A549 (cell line): ENCODE measurements around the gene IL6ST. TPM values are rescaled to one million over a fixed set of nuclear protein-coding genes. Genes with fewer than 3 reads are reported as not detected.
"Not testable (repeated sequence)": the region's sequence is repeated elsewhere in the genome, so short reads cannot be mapped to it uniquely, and the experiment has no call there.

Experiments used
- ATAC-seq, 2 experiments: fragments of 200-7000 bp in 1 of 2; fragments of >200 bp in 1 of 2; cut with Nextera tagmentation in 1 of 2; cut with Tn5 transposase in 1 of 2; 3 replicates each; pipeline versions ENCODE4 v1.8.0 to v1.9.1; 2018 to 2020; ENCODE audit warnings: mild to moderate bottlenecking in 1 of 2, moderate library complexity in 1 of 2
- CTCF ChIA-PET: fragments of 300-600 bp; sonication (Branson Sonifier 250); formaldehyde crosslinking; extraction: SDS; loops from one replicate; lab custom pipeline; 2021; ENCODE audit warnings: antibody characterized with exemption, inconsistent platforms; lab: Yijun Ruan, JAX
- POLR2A ChIA-PET: fragments of 350-600 bp; formaldehyde crosslinking; extraction: SDS; loops from one replicate; lab custom pipeline; 2021; ENCODE audit warnings: antibody characterized with exemption, inconsistent platforms; lab: Yijun Ruan, JAX
- DNase-seq, 2 experiments: peaks; one replicate each; pipeline versions ENCODE4 v3.0.0 to v3.0.0-alpha.2; 2011 to 2016; ENCODE audit warnings: low read depth in 1 of 2, low spot score in 1 of 2
- FAIRE-seq: peaks from 2 replicates; lab custom pipeline; 2011; peaks lifted over from hg19 to GRCh38; lab: Jason Lieb, UNC
- H3K27ac ChIP-seq, 2 experiments: fragments of >200 bp; sonication (Bioruptor Twin); formaldehyde crosslinking; 3 replicates each; pipeline ENCODE4 v1.5.1; 2016 to 2017
- H3K4me1 ChIP-seq: fragments of >200 bp; sonication (Bioruptor Twin); formaldehyde crosslinking; 3 replicates; pipeline ENCODE4 v1.6.1; 2016
- H3K4me2 ChIP-seq: fragments of >200 bp; sonication (Bioruptor Twin); formaldehyde crosslinking; 3 replicates; pipeline ENCODE4 v1.6.1; 2016
- H3K4me3 ChIP-seq: fragments of >200 bp; sonication (Bioruptor Twin); formaldehyde crosslinking; 3 replicates; pipeline ENCODE4 v1.5.1; 2016
- H3K9me3 ChIP-seq: fragments of >200 bp; sonication (Bioruptor Twin); formaldehyde crosslinking; 3 replicates; pipeline ENCODE4 v1.6.1; 2016
- CHD2 ChIP-seq: fragments of 150-350 bp; IDR thresholded peaks from 2 replicates; pipeline ENCODE4 v1.6.1; 2014; ENCODE audit warnings: low read length; ENCODE audit not compliant: partially characterized antibody
- CTCF ChIP-seq: fragments of >200 bp; sonication (Bioruptor Twin); formaldehyde crosslinking; IDR thresholded peaks from 3 replicates; pipeline ENCODE4 v1.5.1; 2016
- EHMT2 ChIP-seq: fragments of 200-600 bp; sonication (generic); IDR thresholded peaks from 2 replicates; pipeline ENCODE4 v1.6.1; 2016; ENCODE audit warnings: antibody characterized with exemption, low read depth, mild to moderate bottlenecking, moderate library complexity
- FOSL2 ChIP-seq, 2 experiments: fragments of 450-650 bp in 1 of 2; fragments of >200 bp in 1 of 2; sonication (Bioruptor Twin) in 1 of 2; formaldehyde crosslinking; IDR thresholded peaks; 2 replicates each; pipeline versions ENCODE4 v1.5.0 to v1.6.1; 2016 to 2020; ENCODE audit warnings: mild to moderate bottlenecking in 1 of 2, moderate library complexity in 1 of 2
- HES2 ChIP-seq: fragments of >200 bp; sonication (Bioruptor Twin); formaldehyde crosslinking; IDR thresholded peaks from 2 replicates; pipeline ENCODE4 v1.6.1; 2016
- HMGXB4 ChIP-seq: fragments of 250-450 bp; sonication (Bioruptor Pico); IDR thresholded peaks from 2 replicates; pipeline ENCODE4 v1.5.0; 2021; ENCODE audit warnings: mild to moderate bottlenecking, moderate library complexity, borderline replicate concordance
- JUN ChIP-seq, 2 experiments: fragments of >200 bp; sonication (Bioruptor Twin); formaldehyde crosslinking; IDR thresholded peaks; 2 replicates in 1 of 2; 3 replicates in 1 of 2; pipeline ENCODE4 v1.6.1; 2016 to 2017
- PBX3 ChIP-seq: IDR thresholded peaks from 2 replicates; pipeline ENCODE4 v1.6.1; 2012
- ZFP36 ChIP-seq: fragments of 450-650 bp; IDR thresholded peaks from 2 replicates; pipeline ENCODE4 v1.6.1; 2014; ENCODE audit warnings: borderline replicate concordance; ENCODE audit not compliant: partially characterized antibody
- WGBS: methylation state at CpG from one replicate; pipeline ENCODE4 v1.1.6; 2017; ENCODE audit errors: missing lambda C conversion rate; 5-methylcytosine and 5-hydroxymethylcytosine counted together
- polyA plus RNA-seq, 4 experiments: library from polyadenylated mRNA; depleted of rRNA in 3 of 4; stranded (reverse); fragments of >200 nt; fragmentation: RNase III in 1 of 4; extraction: RNeasy Plus Mini Kit Qiagen cat#74134 plus additional on column Dnase treatment in 1 of 4; gene quantifications; 2 replicates in 3 of 4; 3 replicates in 1 of 4; pipeline ENCODE4 v1.2.3, GENCODE V29; 2011 to 2017

Gene IL6ST
- polyA plus RNA-seq, 2 of the 4 experiments (the other 2 are of a cell fraction) = 46.2 to 183 TPM

- WGBS = 100% methylated on average over 2 of the region's 2 CpGs
- ChIA-PET POLR2A (interaction anchor here (0.6 to 0.7 kb wide), 3 partner anchors 19 to 187 kb away, joined by 3 to 4 read pairs (median 3); no protein-coding TSS in a partner anchor), CTCF (interaction anchor here (0.6 to 1.5 kb wide), 5 partner anchors 66 to 268 kb away, joined by 3 to 6 read pairs (median 3); no protein-coding TSS in a partner anchor)
- FAIRE-seq (no peak), ATAC-seq (no peak), DNase-seq (no peak)
- TF ChIP-seq EHMT2 (no peak), CHD2 (no peak), HES2 (no peak), PBX3 (no peak), ZFP36 (peak; percentile 8), CTCF (no peak)
- Histone ChIP-seq H3K4me1 (peaks cover 36% of the 10 kb centered on the region), H3K4me3 (no peak overlapping the region), H3K4me2 (no peak overlapping the region), H3K27ac (peak overlapping the region; percentile 73 to 80), H3K9me3 (peaks cover 11% of the 10 kb centered on the region)
These were observed 7.5 kb upstream of the IL6ST start for GRCh38 chr5:56002303-56002702.

- CTCF ChIA-PET, POLR2A ChIA-PET: not testable (repeated sequence)
- H3K4me1 ChIP-seq = peaks cover 39% of the 10 kb centered on the region
These were observed 5.5 kb upstream of the IL6ST start for GRCh38 chr5:56000221-56000620.

GRCh38 chr5:55998966-55999365, 4.2 kb upstream of the IL6ST start:
- no peak overlapping the region for H3K4me3 ChIP-seq
- WGBS = 93% methylated on average over 6 of the region's 6 CpGs
- H3K27ac ChIP-seq = no peak overlapping the region
- H3K9me3 ChIP-seq = peaks cover 11% of the 10 kb centered on the region
- POLR2A ChIA-PET = no interaction called here
- CTCF ChIA-PET = interaction anchor here (2.0 kb wide), 1 partner anchor 63 kb away, joined by 6 read pairs; no protein-coding TSS in a partner anchor
- TF ChIP-seq JUN (IDR thresholded peaks at IDR 0.05) = no peak
- H3K4me2 ChIP-seq = no peak overlapping the region
- ATAC-seq = no peak
- peaks cover 36% of the 10 kb centered on the region for H3K4me1 ChIP-seq
- DNase-seq = no peak
- no peak for FAIRE-seq

More at GRCh38 chr5:56000221-56000620, 5.5 kb upstream of the IL6ST start:
- 95% methylated on average over 5 of the region's 5 CpGs for WGBS
- H3K27ac ChIP-seq, DNase-seq, H3K4me3 ChIP-seq, FAIRE-seq, ATAC-seq, H3K4me2 ChIP-seq: not testable (repeated sequence)
- peaks cover 11% of the 10 kb centered on the region for H3K9me3 ChIP-seq

- CTCF ChIA-PET = interaction anchor here (0.6 to 2.0 kb wide), 4 partner anchors 10 to 551 kb away, joined by 3 to 6 read pairs (median 4); no protein-coding TSS in a partner anchor
- TF ChIP-seq HMGXB4 (CRISPR knock-in tag) (no peak), FOSL2 (IDR thresholded peaks at IDR 0.05) (no peak), FOSL2 (CRISPR knock-in tag; IDR thresholded peaks at IDR 0.05) (peak; percentile 78)
- POLR2A ChIA-PET = interaction anchor here (1.2 kb wide), 1 partner anchor 126 kb away, joined by 3 read pairs; no protein-coding TSS in a partner anchor
These were observed 3.1 kb upstream of the IL6ST start for GRCh38 chr5:55997742-55998351.

More at GRCh38 chr5:55997742-55998351, 3.1 kb upstream of the IL6ST start:
- Histone ChIP-seq H3K4me3 (no peak overlapping the region), H3K27ac (peak overlapping the region; percentile 50 to 93), H3K9me3 (peaks cover 11% of the 10 kb centered on the region), H3K4me2 (peak overlapping the region; percentile 11; the same call in 1 of the 3 replicates), H3K4me1 (peaks cover 26% of the 10 kb centered on the region)
- DNase-seq = peak in 1 of 2 experiments; percentile 46
- no peak for ATAC-seq
- FAIRE-seq = no peak
- 75% methylated on average over 5 of the region's 5 CpGs for WGBS
